SJSA1 (cell line): ENCODE data around the gene RMDN3. TPM values are rescaled to one million over a fixed set of nuclear protein-coding genes. Genes with fewer than 3 reads are reported as not detected.

Experiments
- DNase-seq, 2 experiments: peaks; one replicate each; pipeline ENCODE4 v3.0.0-alpha.2; 2015 to 2020; ENCODE audit warnings: low spot score in 2 of 2, low read depth in 1 of 2
- H3K27ac ChIP-seq: fragments of 250-450 bp; sonication (Bioruptor Pico); 2 replicates; pipeline ENCODE4 v1.5.1; 2020; ENCODE audit warnings: mild to moderate bottlenecking, moderate library complexity
- H3K27me3 ChIP-seq: fragments of 250-450 bp; sonication (Bioruptor Pico); replicated peaks from 2 replicates; pipeline ENCODE4 v1.5.1; 2020; ENCODE audit warnings: mild to moderate bottlenecking, moderate library complexity
- H3K36me3 ChIP-seq: fragments of 250-450 bp; sonication (Bioruptor Pico); 2 replicates; pipeline ENCODE4 v1.5.1; 2020; ENCODE audit warnings: mild to moderate bottlenecking
- H3K4me1 ChIP-seq: fragments of 250-450 bp; sonication (Bioruptor Pico); replicated peaks from 2 replicates; pipeline ENCODE4 v1.6.1; 2021; ENCODE audit warnings: mild to moderate bottlenecking
- H3K4me3 ChIP-seq: fragments of 250-450 bp; sonication (Bioruptor Pico); 2 replicates; pipeline ENCODE4 v1.5.1; 2020; ENCODE audit warnings: mild to moderate bottlenecking
- H3K9me3 ChIP-seq: fragments of 250-450 bp; sonication (Bioruptor Pico); replicated peaks from 2 replicates; pipeline ENCODE4 v1.5.1; 2020; ENCODE audit warnings: mild to moderate bottlenecking
- total RNA-seq: library from RNA; depleted of rRNA; stranded (reverse); fragments of >200 nt; shearing (Covaris generic); gene quantifications from 2 replicates; pipeline ENCODE4 v1.2.3, GENCODE V29; 2014; rRNA removed

The RMDN3 gene, protein sequence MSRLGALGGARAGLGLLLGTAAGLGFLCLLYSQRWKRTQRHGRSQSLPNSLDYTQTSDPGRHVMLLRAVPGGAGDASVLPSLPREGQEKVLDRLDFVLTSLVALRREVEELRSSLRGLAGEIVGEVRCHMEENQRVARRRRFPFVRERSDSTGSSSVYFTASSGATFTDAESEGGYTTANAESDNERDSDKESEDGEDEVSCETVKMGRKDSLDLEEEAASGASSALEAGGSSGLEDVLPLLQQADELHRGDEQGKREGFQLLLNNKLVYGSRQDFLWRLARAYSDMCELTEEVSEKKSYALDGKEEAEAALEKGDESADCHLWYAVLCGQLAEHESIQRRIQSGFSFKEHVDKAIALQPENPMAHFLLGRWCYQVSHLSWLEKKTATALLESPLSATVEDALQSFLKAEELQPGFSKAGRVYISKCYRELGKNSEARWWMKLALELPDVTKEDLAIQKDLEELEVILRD
- 23.8 and 37.7 TPM in 2 replicates for total RNA-seq

DNA sequence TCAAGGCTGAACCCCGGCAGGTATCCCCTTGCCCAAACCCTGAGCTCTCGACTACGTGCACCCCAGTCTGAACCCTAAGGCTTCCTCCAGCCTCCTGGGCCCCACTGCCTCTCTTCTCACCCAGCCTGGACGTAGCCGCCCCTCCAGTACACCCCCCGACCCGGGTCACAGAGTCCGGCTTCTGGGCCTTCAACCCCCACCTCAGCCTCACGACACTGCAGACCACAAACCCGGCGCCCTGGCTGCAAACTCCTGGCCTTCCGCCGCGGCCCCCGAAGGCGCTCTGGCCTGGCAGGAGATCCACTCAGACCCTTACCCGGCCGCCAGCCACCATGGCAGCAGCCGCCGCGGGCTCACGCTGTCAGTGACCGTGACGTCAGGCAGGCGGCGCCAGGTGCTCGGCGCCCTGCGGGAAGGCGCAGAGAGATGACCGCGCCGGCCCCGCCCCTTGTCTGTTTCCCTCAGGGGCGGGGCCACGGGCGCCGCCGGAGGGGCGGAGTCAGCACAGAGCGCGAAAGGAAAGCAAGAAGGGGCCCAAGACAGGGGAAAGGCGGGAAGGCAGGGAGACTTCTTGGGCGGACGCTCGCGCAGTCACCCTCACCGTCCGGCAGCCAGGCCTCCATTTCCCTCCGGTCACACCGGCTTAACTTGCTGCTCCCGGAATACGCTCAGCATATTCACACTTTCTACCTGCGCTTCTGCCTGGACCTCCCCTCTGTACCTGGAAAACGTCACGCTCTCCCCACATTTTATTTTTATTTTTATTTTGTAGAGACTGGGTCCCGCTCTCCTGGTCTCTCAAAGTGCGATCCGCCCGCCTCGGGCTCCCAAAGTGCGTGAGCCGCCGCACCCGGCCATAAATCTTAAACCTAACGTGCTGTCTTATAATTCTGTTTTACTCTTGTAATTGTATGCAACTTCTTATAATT, at the start of gene RMDN3:
Gene RMDN3, minus strand, starts transcription at position 372 of the 929 bp plus-strand sequence. CDS start 471 bp downstream, outside the sequence.
- Histone ChIP-seq H3K27ac (peak within 1 kb of the TSS; percentile 84), H3K27me3 (no peaks in the 10 kb centered on the region), H3K4me3 (peak within 1 kb of the TSS; percentile 84), H3K9me3 (no peaks in the 10 kb centered on the region), H3K36me3 (peaks cover 32% of the 10 kb centered on the region), H3K4me1 (peaks cover 8% of the 10 kb centered on the region)
- DNase-seq, result peak; percentile 94 to 98

DNA sequence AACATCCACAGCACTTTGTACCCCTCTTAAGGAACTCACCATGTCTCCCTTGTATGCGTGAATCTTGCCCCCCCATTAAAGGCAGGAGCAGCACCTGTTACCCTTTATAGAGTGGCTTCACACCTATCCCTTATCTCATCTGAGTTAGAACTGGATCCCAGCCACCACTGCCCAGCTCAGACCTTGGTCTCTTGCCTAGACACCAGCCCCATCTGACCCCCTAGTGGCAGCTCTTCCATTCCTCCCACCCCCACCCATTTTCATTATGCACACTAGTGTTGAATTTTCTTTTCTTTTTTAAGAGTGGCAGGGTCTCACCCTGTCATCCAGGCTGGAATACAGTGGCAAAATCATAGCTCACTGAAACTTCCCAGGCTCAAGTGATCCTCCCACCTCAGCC, 48.6 kb upstream of the RMDN3 start:
- H3K4me3 ChIP-seq, result no peak overlapping the region
- no peak for DNase-seq
- no peak overlapping the region for H3K27ac ChIP-seq
- no peaks in the 10 kb centered on the region for H3K9me3 ChIP-seq
- H3K36me3 ChIP-seq, result peaks cover 9% of the 10 kb centered on the region
- H3K4me1 ChIP-seq, result peaks cover 13% of the 10 kb centered on the region
- H3K27me3 ChIP-seq, result no peaks in the 10 kb centered on the region

- peaks cover 9% of the 10 kb centered on the region for H3K36me3 ChIP-seq
- DNase-seq, result no peak
Observed at GRCh38 chr15:40803076-40803475, 48.0 kb upstream of the RMDN3 start.

GRCh38 chr15:40799523-40799922, 44.5 kb upstream of the RMDN3 start:
- Histone ChIP-seq H3K27me3 (no peaks in the 10 kb centered on the region), H3K27ac (no peak overlapping the region), H3K4me3 (no peak overlapping the region), H3K9me3 (no peaks in the 10 kb centered on the region), H3K4me1 (no peaks in the 10 kb centered on the region), H3K36me3 (peaks cover 5% of the 10 kb centered on the region; the same call in 1 of the 2 replicates)
- DNase-seq, result no peak

More at GRCh38 chr15:40803076-40803475, 48.0 kb upstream of the RMDN3 start:
- H3K27ac ChIP-seq, result no peak overlapping the region
- peaks cover 8% of the 10 kb centered on the region for H3K4me1 ChIP-seq
- no peak overlapping the region for H3K4me3 ChIP-seq
- no peaks in the 10 kb centered on the region for H3K9me3 ChIP-seq
- no peaks in the 10 kb centered on the region for H3K27me3 ChIP-seq

DNA sequence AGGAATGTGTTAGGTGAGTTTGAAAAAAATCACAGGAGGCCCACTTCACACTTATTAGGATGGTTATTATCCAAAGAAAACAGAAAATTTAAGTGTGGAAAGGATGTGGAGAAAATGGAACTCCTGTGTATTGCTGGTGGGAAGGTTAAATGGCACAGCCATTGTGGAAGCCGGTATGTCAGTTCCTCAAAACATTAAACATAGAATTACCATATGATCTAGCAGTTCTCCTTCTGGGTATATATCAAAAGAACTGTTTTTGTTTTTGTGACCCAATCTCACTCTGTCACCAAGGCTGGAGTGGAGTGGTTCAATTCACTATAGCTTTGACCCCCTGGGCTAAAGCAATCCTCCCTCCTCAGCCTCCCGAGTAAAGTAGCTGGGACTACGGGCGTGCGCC, 41.5 kb upstream of the RMDN3 start:
- Histone ChIP-seq H3K9me3 (no peaks in the 10 kb centered on the region), H3K27me3 (no peaks in the 10 kb centered on the region)

GRCh38 chr15:40796041-40796440, 41.0 kb upstream of the RMDN3 start:
- Histone ChIP-seq H3K36me3 (peaks cover 12% of the 10 kb centered on the region; the same call in 1 of the 2 replicates), H3K27me3 (no peaks in the 10 kb centered on the region), H3K4me1 (peaks cover 12% of the 10 kb centered on the region), H3K27ac (no peak overlapping the region), H3K9me3 (no peaks in the 10 kb centered on the region), H3K4me3 (no peak overlapping the region)
- DNase-seq, result no peak

More for the DNA sequence above, 41.5 kb upstream of the RMDN3 start:
- no peak overlapping the region for H3K4me3 ChIP-seq
- DNase-seq, result no peak
- H3K36me3 ChIP-seq, result peaks cover 10% of the 10 kb centered on the region; the same call in 1 of the 2 replicates
- H3K27ac ChIP-seq, result no peak overlapping the region
- peaks cover 12% of the 10 kb centered on the region for H3K4me1 ChIP-seq

GRCh38 chr15:40793216-40793989, 38.3 kb upstream of the RMDN3 start:
- Histone ChIP-seq H3K4me1 (peaks cover 15% of the 10 kb centered on the region), H3K9me3 (no peaks in the 10 kb centered on the region), H3K4me3 (no peak overlapping the region), H3K27me3 (no peaks in the 10 kb centered on the region), H3K36me3 (peaks cover 13% of the 10 kb centered on the region; the same call in 1 of the 2 replicates), H3K27ac (peak overlapping the region; percentile 35)
- peak; percentile 81 to 85 for DNase-seq

GRCh38 chr15:40792394-40792793, 37.3 kb upstream of the RMDN3 start:
- H3K9me3 ChIP-seq, result no peaks in the 10 kb centered on the region
- H3K27me3 ChIP-seq, result no peaks in the 10 kb centered on the region
- H3K4me3 ChIP-seq, result no peak overlapping the region
- DNase-seq, result no peak
- H3K36me3 ChIP-seq, result peaks cover 13% of the 10 kb centered on the region
- peaks cover 20% of the 10 kb centered on the region for H3K4me1 ChIP-seq
- no peak overlapping the region for H3K27ac ChIP-seq

- Histone ChIP-seq H3K9me3 (no peaks in the 10 kb centered on the region), H3K4me3 (no peak overlapping the region), H3K4me1 (peaks cover 28% of the 10 kb centered on the region), H3K27me3 (no peaks in the 10 kb centered on the region), H3K27ac (no peak overlapping the region), H3K36me3 (peaks cover 13% of the 10 kb centered on the region)
- peak in 1 of 2 experiments; percentile 27 for DNase-seq
Observed at GRCh38 chr15:40790718-40791117, 35.7 kb upstream of the RMDN3 start.

DNA sequence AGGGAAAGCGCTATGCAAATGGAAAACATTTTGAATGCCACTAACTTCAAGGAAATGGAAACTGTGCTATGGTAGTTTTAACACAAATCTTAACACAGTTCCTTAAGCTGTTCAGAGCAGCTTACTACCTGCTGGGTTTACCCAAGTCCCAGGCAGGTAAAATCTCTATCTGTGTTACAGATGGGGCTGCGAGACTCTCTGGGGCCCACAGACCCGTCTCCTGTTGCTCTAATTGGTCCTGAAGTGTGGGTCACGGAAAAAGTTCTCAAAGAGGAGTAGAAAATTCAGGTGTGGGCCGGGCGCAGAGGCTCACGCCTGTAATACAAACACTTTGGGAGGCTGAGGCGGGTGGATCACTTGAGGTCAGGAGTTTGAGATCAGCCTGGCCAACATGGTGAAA, 34.9 kb upstream of the RMDN3 start:
- peaks cover 28% of the 10 kb centered on the region for H3K4me1 ChIP-seq
- peaks cover 13% of the 10 kb centered on the region for H3K36me3 ChIP-seq
- no peaks in the 10 kb centered on the region for H3K27me3 ChIP-seq
- no peaks in the 10 kb centered on the region for H3K9me3 ChIP-seq
- no peak overlapping the region for H3K4me3 ChIP-seq
- no peak overlapping the region for H3K27ac ChIP-seq
- DNase-seq, result no peak

DNA sequence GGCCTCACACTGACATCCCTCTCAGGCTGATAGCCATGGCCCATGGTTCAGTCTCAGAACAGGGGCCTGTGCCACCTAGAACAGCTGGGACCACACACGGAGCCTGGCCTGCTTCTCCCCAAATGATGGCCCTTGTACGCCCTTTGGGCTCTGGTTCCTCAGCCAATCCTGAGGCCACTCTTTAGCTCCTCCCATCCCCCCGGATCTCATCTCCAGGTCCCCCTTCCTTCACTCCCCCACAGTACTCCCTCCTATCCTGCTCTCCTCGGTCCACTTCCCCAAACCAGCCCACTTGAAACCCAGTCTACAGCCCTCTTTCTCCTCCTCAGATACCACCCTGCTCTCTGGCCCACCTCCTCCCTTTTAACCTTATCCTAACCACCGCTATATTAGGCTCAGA, 34.1 kb upstream of the RMDN3 start:
- no peak for DNase-seq
- peaks cover 28% of the 10 kb centered on the region for H3K4me1 ChIP-seq
- H3K9me3 ChIP-seq, result no peaks in the 10 kb centered on the region
- no peaks in the 10 kb centered on the region for H3K27me3 ChIP-seq
- H3K27ac ChIP-seq, result no peak overlapping the region
- H3K4me3 ChIP-seq, result no peak overlapping the region
- peaks cover 16% of the 10 kb centered on the region for H3K36me3 ChIP-seq

- Histone ChIP-seq H3K4me1 (peaks cover 16% of the 10 kb centered on the region), H3K4me3 (no peak overlapping the region), H3K27me3 (no peaks in the 10 kb centered on the region), H3K36me3 (peaks cover 16% of the 10 kb centered on the region), H3K9me3 (no peaks in the 10 kb centered on the region), H3K27ac (no peak overlapping the region)
- no peak for DNase-seq
Observed at GRCh38 chr15:40787991-40788390, 32.9 kb upstream of the RMDN3 start.

DNA sequence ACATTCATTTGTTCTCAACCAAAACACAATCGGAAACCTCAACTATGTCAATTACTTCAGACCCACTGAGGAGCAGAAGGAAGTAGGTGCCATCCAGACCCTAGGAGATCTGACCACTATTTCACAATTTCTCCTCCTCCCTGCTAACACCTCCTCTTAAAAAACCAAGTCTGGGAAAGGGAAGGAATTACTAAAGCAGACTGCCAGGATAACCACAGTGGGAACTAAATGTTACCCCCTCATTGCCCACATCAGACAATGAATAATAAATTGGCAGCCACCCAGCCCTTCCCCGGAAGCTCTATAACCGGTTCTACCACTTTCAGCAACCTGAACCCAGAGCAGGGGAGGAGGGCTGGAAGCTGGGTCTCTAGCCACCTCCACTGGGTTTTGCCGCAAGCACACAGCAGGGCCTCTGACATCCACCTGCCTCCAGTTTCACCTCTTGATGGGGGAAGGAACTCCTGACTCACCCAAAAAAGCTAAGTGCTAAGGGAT, 32.3 kb upstream of the RMDN3 start:
- Histone ChIP-seq H3K4me1 (peaks cover 16% of the 10 kb centered on the region), H3K9me3 (no peaks in the 10 kb centered on the region), H3K27me3 (no peaks in the 10 kb centered on the region), H3K36me3 (peaks cover 15% of the 10 kb centered on the region), H3K4me3 (no peak overlapping the region), H3K27ac (peak overlapping the region; percentile 7; the same call in 1 of the 2 replicates)
- peak in 1 of 2 experiments; percentile 56 for DNase-seq
